WTC11 (cell line): ENCODE data around the gene MEGF9. TPM values are rescaled to one million over a fixed set of nuclear protein-coding genes. Genes with fewer than 3 reads are reported as not detected.

Source experiments
- ATAC-seq: fragments of 200-7000 bp; cut with Tn5 transposase; 2 replicates; pipeline ENCODE4 v1.10.0; 2021; ENCODE audit warnings: mild to moderate bottlenecking, moderate library complexity
- CTCF ChIA-PET: fragments of 300-600 bp; sonication (Branson Sonifier 250); formaldehyde crosslinking; loops from one replicate; lab custom pipeline; 2021; ENCODE audit warnings: antibody characterized with exemption; lab: Charles Lee
- POLR2A ChIA-PET: fragments of 350-600 bp; sonication (Branson Sonifier 250); formaldehyde crosslinking; loops from one replicate; lab custom pipeline; 2021; ENCODE audit warnings: antibody characterized with exemption; lab: Charles Lee
- DNase-seq: peaks from one replicate; pipeline ENCODE4 v3.0.0; 2021; ENCODE audit warnings: low spot score
- H3K27ac Mint-ChIP-seq: 2 replicates; pipeline ENCODE4 v1.8.0; 2021; ENCODE audit warnings: mixed read lengths
- H3K27me3 Mint-ChIP-seq: 2 replicates; pipeline ENCODE4 v1.8.0; 2021; ENCODE audit warnings: low read depth, mild to moderate bottlenecking, moderate library complexity, mixed read lengths
- H3K36me3 Mint-ChIP-seq: 2 replicates; pipeline ENCODE4 v1.8.0; 2021; ENCODE audit warnings: mixed read lengths
- H3K4me1 Mint-ChIP-seq: 2 replicates; pipeline ENCODE4 v1.8.0; 2022; ENCODE audit warnings: mixed read lengths
- H3K4me3 Mint-ChIP-seq: 2 replicates; pipeline ENCODE4 v1.8.0; 2021; ENCODE audit warnings: mild to moderate bottlenecking, moderate library complexity, mixed read lengths
- H3K9me3 Mint-ChIP-seq: 2 replicates; pipeline ENCODE4 v1.8.0; 2021; ENCODE audit warnings: mixed read lengths
- AR ChIP-seq: fragments of 250-450 bp; sonication (Bioruptor Pico); IDR thresholded peaks from 2 replicates; pipeline ENCODE4 v1.9.0; 2021; ENCODE audit warnings: mild to moderate bottlenecking
- ATF2 ChIP-seq: sonication (generic); formaldehyde crosslinking; IDR thresholded peaks from 2 replicates; pipeline ENCODE4 v1.8.1; 2022; ENCODE audit warnings: low read depth, missing genetic modification reagents, borderline replicate concordance
- ATF3 ChIP-seq: sonication (generic); formaldehyde crosslinking; conservative IDR thresholded peaks from 2 replicates; pipeline ENCODE4 v1.8.1; 2022; ENCODE audit warnings: mild to moderate bottlenecking, missing genetic modification reagents
- CBFB ChIP-seq: sonication (generic); formaldehyde crosslinking; IDR thresholded peaks from 2 replicates; pipeline ENCODE4 v1.8.1; 2022; ENCODE audit warnings: mild to moderate bottlenecking, low read depth, missing genetic modification reagents
- CDX4 ChIP-seq: fragments of 250-450 bp; sonication (Bioruptor Pico); IDR thresholded peaks from 2 replicates; pipeline ENCODE4 v1.9.0; 2021; ENCODE audit warnings: moderate library complexity, mild to moderate bottlenecking, inconsistent platforms, borderline replicate concordance
- CTCF ChIP-seq: fragments of 200-600 bp; IDR thresholded peaks from 2 replicates; pipeline ENCODE4 v1.8.0; 2022; ENCODE audit warnings: antibody characterized with exemption
- EMX1 ChIP-seq: fragments of 250-450 bp; sonication (Bioruptor Pico); IDR thresholded peaks from 2 replicates; pipeline ENCODE4 v1.8.0; 2021; ENCODE audit warnings: mild to moderate bottlenecking
- FOXJ3 ChIP-seq: sonication (generic); formaldehyde crosslinking; IDR thresholded peaks from 2 replicates; pipeline ENCODE4 v1.9.0; 2021; ENCODE audit warnings: missing genetic modification reagents, mild to moderate bottlenecking, borderline replicate concordance
- FOXP1 ChIP-seq: sonication (generic); formaldehyde crosslinking; IDR thresholded peaks from 2 replicates; pipeline ENCODE4 v1.8.0; 2022; ENCODE audit warnings: missing genetic modification reagents, mild to moderate bottlenecking, moderate library complexity, borderline replicate concordance
- HMGXB4 ChIP-seq: sonication (generic); formaldehyde crosslinking; IDR thresholded peaks from 2 replicates; pipeline ENCODE4 v1.8.1; 2023; ENCODE audit warnings: mild to moderate bottlenecking, moderate library complexity, missing genetic modification reagents
- IRF1 ChIP-seq: sonication (generic); formaldehyde crosslinking; IDR thresholded peaks from 2 replicates; pipeline ENCODE4 v1.8.0; 2023; ENCODE audit warnings: missing genetic modification reagents
- JUN ChIP-seq: sonication (generic); formaldehyde crosslinking; IDR thresholded peaks from 2 replicates; pipeline ENCODE4 v1.8.0; 2023; ENCODE audit warnings: mild to moderate bottlenecking, missing genetic modification reagents
- MAX ChIP-seq: sonication (generic); formaldehyde crosslinking; IDR thresholded peaks from 2 replicates; pipeline ENCODE4 v1.8.0; 2022; ENCODE audit warnings: mild to moderate bottlenecking, missing genetic modification reagents
- NFYB ChIP-seq: sonication (generic); formaldehyde crosslinking; conservative IDR thresholded peaks from 2 replicates; pipeline ENCODE4 v1.8.0; 2022; ENCODE audit warnings: low read depth, missing genetic modification reagents
- NR2C2 ChIP-seq: sonication (generic); formaldehyde crosslinking; IDR thresholded peaks from 2 replicates; pipeline ENCODE4 v1.8.0; 2022; ENCODE audit warnings: mild to moderate bottlenecking, missing genetic modification reagents
- PRRX2 ChIP-seq: fragments of 250-450 bp; sonication (Bioruptor Pico); IDR thresholded peaks from 2 replicates; pipeline ENCODE4 v1.8.0; 2021; ENCODE audit warnings: mild to moderate bottlenecking
- RELA ChIP-seq: sonication (generic); formaldehyde crosslinking; IDR thresholded peaks from 2 replicates; pipeline ENCODE4 v1.8.1; 2022; ENCODE audit warnings: missing genetic modification reagents, mild to moderate bottlenecking, borderline replicate concordance
- SMAD4 ChIP-seq: sonication (generic); formaldehyde crosslinking; IDR thresholded peaks from 2 replicates; pipeline ENCODE4 v1.8.0; 2022; ENCODE audit warnings: mild to moderate bottlenecking, missing genetic modification reagents
- SP1 ChIP-seq: sonication (generic); formaldehyde crosslinking; conservative IDR thresholded peaks from 2 replicates; pipeline ENCODE4 v1.8.1; 2022; ENCODE audit warnings: missing genetic modification reagents
- TCF7 ChIP-seq: sonication (generic); formaldehyde crosslinking; IDR thresholded peaks from 2 replicates; pipeline ENCODE4 v1.8.0; 2022; ENCODE audit warnings: mild to moderate bottlenecking, low read depth, missing genetic modification reagents, moderate library complexity
- ZNF263 ChIP-seq: sonication (generic); formaldehyde crosslinking; IDR thresholded peaks from 2 replicates; pipeline ENCODE4 v1.8.1; 2022; ENCODE audit warnings: low read depth, mild to moderate bottlenecking, moderate library complexity, missing genetic modification reagents
- ZNF396 ChIP-seq: fragments of 250-450 bp; sonication (Bioruptor Pico); IDR thresholded peaks from 2 replicates; pipeline ENCODE4 v1.8.0; 2021; ENCODE audit warnings: mild to moderate bottlenecking, moderate library complexity, borderline replicate concordance
- ZNF416 ChIP-seq: fragments of 250-450 bp; sonication (Bioruptor Pico); IDR thresholded peaks from 2 replicates; pipeline ENCODE4 v1.9.0; 2021; ENCODE audit warnings: mild to moderate bottlenecking, inconsistent platforms
- total RNA-seq: library from RNA; stranded (reverse); gene quantifications from 3 replicates; pipeline ENCODE4 v1.2.3, GENCODE V29; 2021

Gene MEGF9
- total RNA-seq, 1 experiment from 2014 or later: 0.92 TPM

GRCh38 chr9:120569556-120569955 is 144.7 kb downstream of the MEGF9 start (continued):
- TF ChIP-seq AR (CRISPR knock-in tag) (no peak), PRRX2 (no peak), CBFB (CRISPR knock-in tag) (no peak)

GRCh38 chr9:120568816-120569215 is 145.5 kb downstream of the MEGF9 start:
- H3K4me3 Mint-ChIP-seq: no peak overlapping the region
- H3K36me3 Mint-ChIP-seq: peaks cover 53% of the 10 kb centered on the region
- H3K27me3 Mint-ChIP-seq: no peaks in the 10 kb centered on the region
- DNase-seq (no peak), ATAC-seq (no peak)
- ChIA-PET POLR2A (no interaction called here), CTCF (no interaction called here)
- no peaks in the 10 kb centered on the region for H3K9me3 Mint-ChIP-seq
- H3K4me1 Mint-ChIP-seq: no peaks in the 10 kb centered on the region
- H3K27ac Mint-ChIP-seq: no peak overlapping the region
- TF ChIP-seq ATF3 (CRISPR knock-in tag): no peak
- TF ChIP-seq RELA (CRISPR knock-in tag): no peak
- no peak for TF ChIP-seq SMAD4 (CRISPR knock-in tag)
- TF ChIP-seq MAX (CRISPR knock-in tag): no peak
- no peak for TF ChIP-seq JUN
- TF ChIP-seq IRF1 (CRISPR knock-in tag): no peak
- TF ChIP-seq NR2C2 (CRISPR knock-in tag): no peak
- TF ChIP-seq CTCF: no peak
- TF ChIP-seq ZNF263 (CRISPR knock-in tag): no peak

- Mint-ChIP-seq H3K27me3 (no peaks in the 10 kb centered on the region), H3K9me3 (no peaks in the 10 kb centered on the region), H3K27ac (no peak overlapping the region), H3K4me1 (no peaks in the 10 kb centered on the region), H3K36me3 (peaks cover 58% of the 10 kb centered on the region), H3K4me3 (no peak overlapping the region)
- no peak for ATAC-seq
- no peak for TF ChIP-seq NFYB
- TF ChIP-seq TCF7: no peak
- no peak for TF ChIP-seq ATF2 (CRISPR knock-in tag)
- TF ChIP-seq FOXP1 (CRISPR knock-in tag): no peak
- TF ChIP-seq CDX4: no peak
- no peak for TF ChIP-seq CTCF
- TF ChIP-seq ZNF396: no peak
- no peak for TF ChIP-seq EMX1 (CRISPR knock-in tag)
- TF ChIP-seq FOXJ3: no peak
- TF ChIP-seq HMGXB4: no peak
- no peak for TF ChIP-seq ZNF416 (CRISPR knock-in tag)
- TF ChIP-seq SP1 (CRISPR knock-in tag): no peak
- CTCF ChIA-PET: no interaction called here
- POLR2A ChIA-PET: no interaction called here
- no peak for DNase-seq
Observed at GRCh38 chr9:120567874-120568273, 146.4 kb downstream of the MEGF9 start.
